Measurements from ENCODE around the gene EN1. TPM values are rescaled to one million over a fixed set of nuclear protein-coding genes. Genes with fewer than 3 reads are reported as not detected.

EN1 gene
- total and polyA plus RNA-seq, 2 of the 4 experiments (the other 2 are of a cell fraction): not detected

DNA sequence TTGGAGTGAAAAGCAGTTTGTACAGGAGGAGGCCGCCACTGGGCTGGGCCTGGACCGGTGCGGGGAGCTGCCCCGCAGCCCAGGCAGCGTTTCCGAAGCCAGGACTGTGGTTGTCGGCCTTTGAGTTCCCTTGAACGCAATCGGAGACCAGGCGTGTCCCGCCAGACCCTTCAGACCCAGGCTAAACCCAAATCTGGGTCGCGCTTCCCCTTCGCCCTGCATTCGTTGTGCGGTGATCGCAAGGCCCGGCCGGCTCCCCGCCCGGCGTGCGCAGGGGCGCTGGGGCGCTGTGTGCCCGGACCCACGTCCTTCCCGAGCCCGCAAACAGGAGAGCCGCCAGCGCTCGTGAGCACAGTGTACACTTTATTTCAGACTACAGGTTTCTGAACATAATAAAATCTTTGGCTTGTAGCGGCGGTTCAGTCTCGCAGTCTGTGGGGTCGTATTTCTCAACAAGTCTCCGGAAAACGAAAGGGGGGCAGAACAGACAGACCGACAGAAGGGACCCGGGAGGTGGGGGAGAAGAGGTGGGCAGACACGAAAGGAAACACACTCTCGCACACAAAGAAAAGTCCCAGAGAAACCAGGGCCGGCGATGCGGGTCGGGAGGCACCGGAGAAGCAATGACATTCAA lies 5.5 kb downstream of the EN1 start:
- Histone ChIP-seq H2BK5ac (ENCODE audit: low read depth, low read length, poor library complexity, severe bottlenecking) (no peak overlapping the region), H3K4me2 (ENCODE audit: low read depth, low read length) (peak overlapping the region; percentile 36; the same call in 1 of the 2 replicates), H2AFZ (replicated peaks; ENCODE audit: low read length, poor library complexity) (peak overlapping the region; percentile 62), H3K4me3 (ENCODE audit: insufficient read depth, low read depth, low read length) (no peak overlapping the region), H3K9me1 (ENCODE audit: insufficient read depth, low read length) (no peaks in the 10 kb centered on the region), H3K18ac (ENCODE audit: low read depth, low read length) (no peak overlapping the region), H4K5ac (ENCODE audit: low read depth, low read length) (no peak overlapping the region), H4K91ac (ENCODE audit: insufficient read depth, low read depth, low read length) (no peak overlapping the region), H3K27ac (ENCODE audit: insufficient read depth, low read length) (no peak overlapping the region), H4K20me1 (ENCODE audit: insufficient read depth, low read length) (no peaks in the 10 kb centered on the region), H3K79me1 (ENCODE audit: low read depth in 1 of 2, low read length in 2 of 2) (no peaks in the 10 kb centered on the region), H3K9ac (ENCODE audit: low read depth, low read length) (no peak overlapping the region), H2BK15ac (ENCODE audit: low read depth, low read length) (no peak overlapping the region), H3K4ac (ENCODE audit: low read depth, low read length) (no peak overlapping the region), H2BK120ac (ENCODE audit: low read depth, low read length) (no peak overlapping the region), H2AK5ac (ENCODE audit: low read depth, low read length) (no peak overlapping the region), H2BK20ac (ENCODE audit: low read depth, low read length) (no peak overlapping the region), H4K8ac (ENCODE audit: low read depth in 2 of 2, low read length in 2 of 2) (no peak overlapping the region), H3K4me1 (ENCODE audit: control insufficient read depth, insufficient read depth, low read length) (no peaks in the 10 kb centered on the region), H3K14ac (replicated peaks; ENCODE audit: low read depth, low read length) (no peak overlapping the region), H3K9me3 (ENCODE audit: control insufficient read depth, insufficient read depth, low read length) (no peaks in the 10 kb centered on the region; the same call in 1 of the 2 replicates), H3K23ac (ENCODE audit: low read depth, low read length) (no peak overlapping the region), H3K56ac (ENCODE audit: extremely low read depth, insufficient read depth, low read length) (no peak overlapping the region), H3K36me3 (ENCODE audit: control insufficient read depth, insufficient read depth, low read length) (no peaks in the 10 kb centered on the region), H3K27me3 (ENCODE audit: control insufficient read depth, insufficient read depth, low read length) (peaks cover 92% of the 10 kb centered on the region), H2AK9ac (replicated peaks; ENCODE audit: low read depth, low read length, poor library complexity) (peak overlapping the region; percentile 15)
- WGBS, 2 experiments (ENCODE audit: extremely low coverage in 2 of 2, insufficient read length in 1 of 2): 7% methylated on average over 13 of the region's 47 CpGs; no CpG with 5 or more reads in 1 of the 2 experiments
- BruUV-seq (replicated peaks): no TSS peak
- dilution Hi-C loops (cut with HindIII; ENCODE audit: low sequenced_read_pairs, unreplicated experiment): no loop called here
- POLR2A ChIA-PET (ENCODE audit: unreplicated experiment): no interaction called here
- DNase-seq (no peak), ATAC-seq (ENCODE audit: low read depth) (no peak)
- CTCF ChIA-PET: no interaction called here
- TF ChIP-seq CEBPB (IDR thresholded peaks at IDR 0.05; ENCODE audit: low read depth, low read length): no peak
- TF ChIP-seq RAD21 (IDR thresholded peaks at IDR 0.05; ENCODE audit: low read length): no peak
- TF ChIP-seq, protein P1, sequence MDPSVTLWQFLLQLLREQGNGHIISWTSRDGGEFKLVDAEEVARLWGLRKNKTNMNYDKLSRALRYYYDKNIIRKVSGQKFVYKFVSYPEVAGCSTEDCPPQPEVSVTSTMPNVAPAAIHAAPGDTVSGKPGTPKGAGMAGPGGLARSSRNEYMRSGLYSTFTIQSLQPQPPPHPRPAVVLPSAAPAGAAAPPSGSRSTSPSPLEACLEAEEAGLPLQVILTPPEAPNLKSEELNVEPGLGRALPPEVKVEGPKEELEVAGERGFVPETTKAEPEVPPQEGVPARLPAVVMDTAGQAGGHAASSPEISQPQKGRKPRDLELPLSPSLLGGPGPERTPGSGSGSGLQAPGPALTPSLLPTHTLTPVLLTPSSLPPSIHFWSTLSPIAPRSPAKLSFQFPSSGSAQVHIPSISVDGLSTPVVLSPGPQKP (IDR thresholded peaks at IDR 0.05; ENCODE audit: borderline replicate concordance, low read depth, low read length): no peak
- TF ChIP-seq, protein P2, sequence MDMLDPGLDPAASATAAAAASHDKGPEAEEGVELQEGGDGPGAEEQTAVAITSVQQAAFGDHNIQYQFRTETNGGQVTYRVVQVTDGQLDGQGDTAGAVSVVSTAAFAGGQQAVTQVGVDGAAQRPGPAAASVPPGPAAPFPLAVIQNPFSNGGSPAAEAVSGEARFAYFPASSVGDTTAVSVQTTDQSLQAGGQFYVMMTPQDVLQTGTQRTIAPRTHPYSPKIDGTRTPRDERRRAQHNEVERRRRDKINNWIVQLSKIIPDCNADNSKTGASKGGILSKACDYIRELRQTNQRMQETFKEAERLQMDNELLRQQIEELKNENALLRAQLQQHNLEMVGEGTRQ (IDR thresholded peaks at IDR 0.05; ENCODE audit: low read depth, low read length): no peak
- no peak for TF ChIP-seq CHD1 (IDR thresholded peaks at IDR 0.05; ENCODE audit: low read depth, low read length)
- TF ChIP-seq POLR2A (IDR thresholded peaks at IDR 0.05; ENCODE audit: low read depth, low read length): no peak
- TF ChIP-seq MXI1 (IDR thresholded peaks at IDR 0.05; ENCODE audit: borderline replicate concordance, low read depth, low read length): no peak
- TF ChIP-seq NFE2L2 (IDR thresholded peaks at IDR 0.05; ENCODE audit: low read depth, low read length): no peak
- no peak for TF ChIP-seq MAFK (IDR thresholded peaks at IDR 0.05; ENCODE audit: low read depth, low read length)
- TF ChIP-seq RFX5 (IDR thresholded peaks at IDR 0.05; ENCODE audit: low read depth, low read length): no peak
- TF ChIP-seq, protein P3, sequence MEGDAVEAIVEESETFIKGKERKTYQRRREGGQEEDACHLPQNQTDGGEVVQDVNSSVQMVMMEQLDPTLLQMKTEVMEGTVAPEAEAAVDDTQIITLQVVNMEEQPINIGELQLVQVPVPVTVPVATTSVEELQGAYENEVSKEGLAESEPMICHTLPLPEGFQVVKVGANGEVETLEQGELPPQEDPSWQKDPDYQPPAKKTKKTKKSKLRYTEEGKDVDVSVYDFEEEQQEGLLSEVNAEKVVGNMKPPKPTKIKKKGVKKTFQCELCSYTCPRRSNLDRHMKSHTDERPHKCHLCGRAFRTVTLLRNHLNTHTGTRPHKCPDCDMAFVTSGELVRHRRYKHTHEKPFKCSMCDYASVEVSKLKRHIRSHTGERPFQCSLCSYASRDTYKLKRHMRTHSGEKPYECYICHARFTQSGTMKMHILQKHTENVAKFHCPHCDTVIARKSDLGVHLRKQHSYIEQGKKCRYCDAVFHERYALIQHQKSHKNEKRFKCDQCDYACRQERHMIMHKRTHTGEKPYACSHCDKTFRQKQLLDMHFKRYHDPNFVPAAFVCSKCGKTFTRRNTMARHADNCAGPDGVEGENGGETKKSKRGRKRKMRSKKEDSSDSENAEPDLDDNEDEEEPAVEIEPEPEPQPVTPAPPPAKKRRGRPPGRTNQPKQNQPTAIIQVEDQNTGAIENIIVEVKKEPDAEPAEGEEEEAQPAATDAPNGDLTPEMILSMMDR (conservative IDR thresholded peaks at IDR 0.05; ENCODE audit: low read depth, low read length): no peak
- no peak for TF ChIP-seq SMC3 (IDR thresholded peaks at IDR 0.05; ENCODE audit: low read depth, low read length)
- TF ChIP-seq MAZ (IDR thresholded peaks at IDR 0.05; ENCODE audit: borderline replicate concordance, low read depth, low read length): no peak
- no peak for TF ChIP-seq RCOR1 (IDR thresholded peaks at IDR 0.05; ENCODE audit: insufficient replicate concordance, low read length)
- TF ChIP-seq FOS (IDR thresholded peaks at IDR 0.05; ENCODE audit: low read depth, low read length): no peak
- in situ Hi-C loops (cut with MboI; ENCODE audit: low sequenced_read_pairs): no loop called here
- intact Hi-C loops (cut with micrococcal nuclease): no loop called here

All from IMR-90 (cell line).